Fibroblast of mammary gland (primary cell): ENCODE data around the gene EPYC.

Experiments
- DNase-seq: peaks from one replicate; pipeline ENCODE4 v3.0.0-alpha.2; 2010; ENCODE audit warnings: low read depth
- H3K4me3 ChIP-seq: 2 replicates; pipeline ENCODE4 v1.5.1; 2011; ENCODE audit warnings: low read depth, mild to moderate bottlenecking, low read length, moderate library complexity; ENCODE audit not compliant: control insufficient read depth
- CTCF ChIP-seq: conservative IDR thresholded peaks from 2 replicates; pipeline ENCODE4 v1.5.1; 2011; ENCODE audit warnings: low read depth, low read length, inconsistent platforms; ENCODE audit not compliant: control insufficient read depth, insufficient read depth

The EPYC gene

GRCh38 chr12:90984114-90984513 lies 20.7 kb downstream of the EPYC start:
- H3K4me3 ChIP-seq = no peak overlapping the region
- DNase-seq = no peak
- TF ChIP-seq CTCF = no peak

GRCh38 chr12:90982170-90982569 lies 22.6 kb downstream of the EPYC start:
- no peak for TF ChIP-seq CTCF
- no peak for DNase-seq
- H3K4me3 ChIP-seq = no peak overlapping the region

GRCh38 chr12:90979951-90980350 lies 24.8 kb downstream of the EPYC start:
- TF ChIP-seq CTCF = no peak
- no peak overlapping the region for H3K4me3 ChIP-seq
- DNase-seq = peak; percentile 53

GRCh38 chr12:90979019-90979418 lies 25.8 kb downstream of the EPYC start:
- no peak for TF ChIP-seq CTCF
- no peak overlapping the region for H3K4me3 ChIP-seq

GRCh38 chr12:90978117-90978770 lies 26.5 kb downstream of the EPYC start:
- peak; percentile 85 for DNase-seq
- TF ChIP-seq CTCF = peak; percentile 89
- no peak overlapping the region for H3K4me3 ChIP-seq

More at GRCh38 chr12:90979019-90979418, 25.8 kb downstream of the EPYC start:
- no peak for DNase-seq

- H3K4me3 ChIP-seq = no peak overlapping the region
- TF ChIP-seq CTCF = no peak
Measured at GRCh38 chr12:90977224-90977623, 27.5 kb downstream of the EPYC start.

GRCh38 chr12:90974286-90974685 lies 30.5 kb downstream of the EPYC start:
- H3K4me3 ChIP-seq = no peak overlapping the region
- no peak for TF ChIP-seq CTCF
- DNase-seq = peak; percentile 54

More at GRCh38 chr12:90977224-90977623, 27.5 kb downstream of the EPYC start:
- no peak for DNase-seq
